Endodermal cell (in vitro differentiated cells): ENCODE measurements around the gene DNAH1. TPM values are rescaled to one million over a fixed set of nuclear protein-coding genes. Genes with fewer than 3 reads are reported as not detected.

Source experiments
- DNase-seq: peaks from one replicate; pipeline ENCODE4 v3.0.0-alpha.2; 2017
- H3K27ac ChIP-seq: 2 replicates; pipeline ENCODE4 v1.5.1; 2013; ENCODE audit warnings: mild to moderate bottlenecking, low read depth, low read length, moderate library complexity
- H3K27me3 ChIP-seq: 2 replicates; pipeline ENCODE4 v1.6.1; 2013; ENCODE audit warnings: mild to moderate bottlenecking, low read length, moderate library complexity; ENCODE audit not compliant: insufficient read depth, control insufficient read depth, poor library complexity, severe bottlenecking
- H3K36me3 ChIP-seq: 2 replicates; pipeline ENCODE4 v1.7.0; 2013; ENCODE audit warnings: mild to moderate bottlenecking, low read length, moderate library complexity; ENCODE audit not compliant: control insufficient read depth, insufficient read depth
- H3K4me1 ChIP-seq: one replicate; pipeline ENCODE4 v1.7.0; 2013; ENCODE audit warnings: low read length; ENCODE audit not compliant: control insufficient read depth, insufficient read depth
- H3K4me3 ChIP-seq: 2 replicates; pipeline ENCODE4 v1.5.1; 2013; ENCODE audit warnings: mild to moderate bottlenecking, low read length, moderate library complexity
- H3K9ac ChIP-seq: 2 replicates; pipeline ENCODE4 v1.6.1; 2013; ENCODE audit warnings: mild to moderate bottlenecking, low read length, moderate library complexity; ENCODE audit not compliant: poor library complexity, severe bottlenecking; ENCODE audit errors: extremely low read depth
- H3K9me3 ChIP-seq: 2 replicates; pipeline ENCODE4 v1.6.1; 2013; ENCODE audit warnings: mild to moderate bottlenecking, low read length, moderate library complexity; ENCODE audit not compliant: control insufficient read depth
- H3K27ac Mint-ChIP-seq: 2 replicates; pipeline ENCODE4 v1.8.0; 2020; ENCODE audit warnings: mixed read lengths
- H3K27me3 Mint-ChIP-seq: 2 replicates; pipeline ENCODE4 v1.8.0; 2021; ENCODE audit warnings: mild to moderate bottlenecking, mixed read lengths; ENCODE audit not compliant: insufficient read depth
- H3K36me3 Mint-ChIP-seq: 2 replicates; pipeline ENCODE4 v1.8.0; 2020; ENCODE audit warnings: low read depth, mixed read lengths
- H3K4me1 Mint-ChIP-seq: 2 replicates; pipeline ENCODE4 v1.8.0; 2020; ENCODE audit warnings: mixed read lengths
- H3K4me3 Mint-ChIP-seq: 2 replicates; pipeline ENCODE4 v1.8.0; 2020; ENCODE audit warnings: mild to moderate bottlenecking, moderate library complexity, mixed read lengths
- H3K9me3 Mint-ChIP-seq: 2 replicates; pipeline ENCODE4 v1.8.0; 2020; ENCODE audit warnings: mild to moderate bottlenecking, mixed read lengths
- WGBS, 2 experiments: methylation state at CpG; one replicate each; pipeline versions ENCODE4 v1.1.5 to v1.1.7; 2013; ENCODE audit warnings: missing lambda C conversion rate in 2 of 2, mixed read lengths in 1 of 2; ENCODE audit not compliant: insufficient coverage in 1 of 2, insufficient read length in 1 of 2; 5-methylcytosine and 5-hydroxymethylcytosine counted together
- total RNA-seq, 2 donors: library from RNA; stranded (reverse); fragmentation: NEBNext Ultra II Directional in 1 of 2; extraction: Animal tissue kit (Norgen Biotek cat#: 25700) in 1 of 2; gene quantifications; 2 replicates in 1 of 2; 3 replicates in 1 of 2; pipeline ENCODE4 v1.2.1, GENCODE V29; 2021
- TF ChIP-seq, protein P1 (sequence below): fragments of 200-600 bp; sonication (generic); conservative IDR thresholded peaks from 2 replicates; pipeline ENCODE4 v1.5.0; 2021; ENCODE audit warnings: antibody characterized with exemption, mild to moderate bottlenecking

The DNAH1 gene
- total RNA-seq, 2 donors from 2014 or later, result 4.9 to 5.5 TPM

DNA sequence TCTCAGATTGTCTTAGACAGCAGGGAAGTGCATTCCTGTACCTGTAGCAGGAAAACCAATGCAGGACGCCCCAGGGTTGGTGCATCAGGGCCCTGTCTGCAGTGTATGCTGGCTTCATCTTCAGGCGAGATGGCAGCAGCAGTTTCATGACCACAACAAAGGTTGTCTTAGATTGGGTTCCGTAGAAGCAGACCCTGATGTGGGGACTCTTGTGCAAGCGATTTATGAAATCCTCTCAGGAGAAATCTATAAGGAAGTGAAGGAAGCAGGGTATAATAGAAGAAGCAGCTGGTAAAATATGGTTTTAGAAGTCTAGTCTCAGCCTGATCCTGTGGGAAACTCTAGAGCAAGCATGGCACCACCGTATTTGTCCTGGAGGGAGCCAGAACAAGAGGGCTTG, 25.0 kb downstream of the DNAH1 start:
- TF ChIP-seq, protein P1, sequence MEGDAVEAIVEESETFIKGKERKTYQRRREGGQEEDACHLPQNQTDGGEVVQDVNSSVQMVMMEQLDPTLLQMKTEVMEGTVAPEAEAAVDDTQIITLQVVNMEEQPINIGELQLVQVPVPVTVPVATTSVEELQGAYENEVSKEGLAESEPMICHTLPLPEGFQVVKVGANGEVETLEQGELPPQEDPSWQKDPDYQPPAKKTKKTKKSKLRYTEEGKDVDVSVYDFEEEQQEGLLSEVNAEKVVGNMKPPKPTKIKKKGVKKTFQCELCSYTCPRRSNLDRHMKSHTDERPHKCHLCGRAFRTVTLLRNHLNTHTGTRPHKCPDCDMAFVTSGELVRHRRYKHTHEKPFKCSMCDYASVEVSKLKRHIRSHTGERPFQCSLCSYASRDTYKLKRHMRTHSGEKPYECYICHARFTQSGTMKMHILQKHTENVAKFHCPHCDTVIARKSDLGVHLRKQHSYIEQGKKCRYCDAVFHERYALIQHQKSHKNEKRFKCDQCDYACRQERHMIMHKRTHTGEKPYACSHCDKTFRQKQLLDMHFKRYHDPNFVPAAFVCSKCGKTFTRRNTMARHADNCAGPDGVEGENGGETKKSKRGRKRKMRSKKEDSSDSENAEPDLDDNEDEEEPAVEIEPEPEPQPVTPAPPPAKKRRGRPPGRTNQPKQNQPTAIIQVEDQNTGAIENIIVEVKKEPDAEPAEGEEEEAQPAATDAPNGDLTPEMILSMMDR, result no peak
- Mint-ChIP-seq H3K4me1 (peaks cover 2% of the 10 kb centered on the region), H3K27me3 (peaks cover 2% of the 10 kb centered on the region), H3K36me3 (no peaks in the 10 kb centered on the region), H3K9me3 (no peaks in the 10 kb centered on the region), H3K4me3 (no peak overlapping the region), H3K27ac (no peak overlapping the region)
- no peak for DNase-seq
- H3K4me1 ChIP-seq, result no peaks in the 10 kb centered on the region
- H3K27ac ChIP-seq, result no peak overlapping the region
- no peaks in the 10 kb centered on the region for H3K36me3 ChIP-seq
- H3K27me3 ChIP-seq, result peaks cover 5% of the 10 kb centered on the region
- 84 to 85% methylated on average over 4 to 5 of the region's 5 CpGs for WGBS, 2 experiments
- no peak overlapping the region for H3K9ac ChIP-seq
- no peaks in the 10 kb centered on the region for H3K9me3 ChIP-seq
- no peak overlapping the region for H3K4me3 ChIP-seq

DNA sequence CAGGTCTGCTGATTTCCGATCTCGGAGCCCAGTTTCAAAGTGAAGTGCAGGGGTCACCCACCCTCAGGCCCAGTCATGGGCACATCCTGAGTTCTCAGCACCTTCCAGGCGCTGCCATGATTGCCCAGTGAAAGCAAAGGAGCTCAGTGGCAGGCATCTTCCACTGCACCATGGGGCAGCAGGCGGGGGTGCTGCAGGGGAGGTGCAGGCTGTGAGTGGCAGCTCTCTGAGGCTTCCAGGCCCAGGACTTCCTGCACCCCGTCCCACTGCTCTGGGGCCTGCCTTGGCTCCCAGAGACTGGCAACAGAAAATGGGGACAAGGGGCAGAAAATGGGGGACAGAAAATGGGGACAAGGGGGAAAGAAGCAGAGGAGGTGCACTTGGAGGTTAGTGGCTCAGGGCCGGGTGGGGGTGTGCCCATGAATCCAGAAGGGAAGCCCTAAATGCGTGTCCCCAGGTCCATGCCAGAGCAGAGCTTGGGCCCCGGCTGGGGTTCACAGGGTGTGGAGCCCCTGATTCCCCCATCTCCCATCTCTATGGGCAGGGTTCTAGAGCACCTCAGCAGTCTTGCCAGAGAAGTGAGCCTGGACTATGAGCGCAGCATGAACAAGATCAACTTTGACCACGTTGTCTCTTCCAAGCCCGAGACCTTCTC, 28.0 kb downstream of the DNAH1 start:
- no peak overlapping the region for H3K9ac ChIP-seq
- TF ChIP-seq, protein P1, result no peak
- Mint-ChIP-seq H3K36me3 (no peaks in the 10 kb centered on the region), H3K4me3 (no peak overlapping the region), H3K4me1 (peaks cover 2% of the 10 kb centered on the region), H3K27me3 (peaks cover 2% of the 10 kb centered on the region), H3K9me3 (no peaks in the 10 kb centered on the region), H3K27ac (no peak overlapping the region)
- 89 to 96% methylated on average over 4 to 11 of the region's 11 CpGs for WGBS, 2 experiments
- no peaks in the 10 kb centered on the region for H3K36me3 ChIP-seq
- no peak overlapping the region for H3K4me3 ChIP-seq
- no peaks in the 10 kb centered on the region for H3K4me1 ChIP-seq
- H3K27me3 ChIP-seq, result peaks cover 5% of the 10 kb centered on the region
- H3K27ac ChIP-seq, result no peak overlapping the region
- no peaks in the 10 kb centered on the region for H3K9me3 ChIP-seq
- DNase-seq, result no peak

DNA sequence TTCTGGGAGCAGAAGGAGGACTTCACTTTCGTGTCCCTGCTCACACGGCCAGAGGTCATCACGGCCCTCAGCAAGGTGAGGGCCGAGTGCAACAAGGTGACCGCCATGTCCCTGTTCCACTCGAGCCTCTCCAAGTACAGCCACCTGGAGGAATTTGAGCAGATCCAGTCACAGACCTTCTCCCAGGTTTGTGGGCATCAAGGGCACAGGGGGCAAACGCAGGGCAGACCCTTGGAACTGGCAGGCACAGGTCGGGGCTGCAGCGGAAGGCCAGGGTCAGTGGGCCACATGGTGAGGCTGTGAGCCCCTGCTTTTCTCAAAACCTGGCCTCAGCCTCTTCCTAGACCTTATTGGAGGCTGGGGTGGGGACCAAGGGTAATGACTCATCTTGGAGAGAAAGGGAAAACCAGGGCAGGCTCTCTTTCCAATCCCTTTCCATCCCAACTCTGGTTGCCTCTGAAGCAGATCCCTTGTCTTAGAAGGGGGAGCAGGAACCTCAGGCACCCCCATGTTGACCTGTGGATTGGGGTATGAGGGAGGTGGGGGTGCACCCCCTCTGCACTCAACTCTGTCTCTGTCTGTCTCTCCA, 29.5 kb downstream of the DNAH1 start:
- TF ChIP-seq, protein P1, result no peak
- H3K9me3 Mint-ChIP-seq, result no peaks in the 10 kb centered on the region
- DNase-seq, result no peak
- Histone ChIP-seq H3K27me3 (peaks cover 5% of the 10 kb centered on the region), H3K4me3 (no peak overlapping the region), H3K9ac (no peak overlapping the region), H3K9me3 (no peaks in the 10 kb centered on the region), H3K36me3 (no peaks in the 10 kb centered on the region), H3K27ac (no peak overlapping the region), H3K4me1 (no peaks in the 10 kb centered on the region)
- H3K4me1 Mint-ChIP-seq, result no peaks in the 10 kb centered on the region
- no peak overlapping the region for H3K27ac Mint-ChIP-seq
- H3K36me3 Mint-ChIP-seq, result no peaks in the 10 kb centered on the region
- H3K27me3 Mint-ChIP-seq, result peaks cover 2% of the 10 kb centered on the region
- 92 to 94% methylated on average over 7 to 9 of the region's 9 CpGs for WGBS, 2 experiments
- H3K4me3 Mint-ChIP-seq, result no peak overlapping the region
